ENCODE data around the gene XCR1.

Gene XCR1

GRCh38 chr3:45984331-45985312, 42.7 kb downstream of the XCR1 start:
- no peak overlapping the region for H3K4me3 ChIP-seq (ENCODE audit: low read depth in 1 of 2, low read length in 1 of 2)
- H3K27me3 ChIP-seq = peaks cover 89% of the 10 kb centered on the region
- peaks cover 29 to 33% of the 10 kb centered on the region in 2 experiments for H3K4me1 ChIP-seq (ENCODE audit: control insufficient read depth in 1 of 2, insufficient read depth in 1 of 2, low read depth in 1 of 2, low read length in 1 of 2)
- H3K36me3 ChIP-seq = no peaks in the 10 kb centered on the region
- H3K27ac ChIP-seq = no peak overlapping the region
- no peak for TF ChIP-seq CTCF (IDR thresholded peaks at IDR 0.05)
- H3K9me3 ChIP-seq = no peaks in the 10 kb centered on the region

GRCh38 chr3:45983770-45984169, 43.5 kb downstream of the XCR1 start:
- no peak for TF ChIP-seq CTCF (IDR thresholded peaks at IDR 0.05)
- peaks cover 80% of the 10 kb centered on the region for H3K27me3 ChIP-seq
- H3K27ac ChIP-seq = no peak overlapping the region
- H3K36me3 ChIP-seq = no peaks in the 10 kb centered on the region
- no peaks in the 10 kb centered on the region for H3K9me3 ChIP-seq
- H3K4me3 ChIP-seq (ENCODE audit: low read depth in 1 of 2, low read length in 1 of 2) = no peak overlapping the region
- peaks cover 30 to 31% of the 10 kb centered on the region in 2 experiments for H3K4me1 ChIP-seq (ENCODE audit: control insufficient read depth in 1 of 2, insufficient read depth in 1 of 2, low read depth in 1 of 2, low read length in 1 of 2)

GRCh38 chr3:45981346-45982074, 45.8 kb downstream of the XCR1 start:
- Histone ChIP-seq H3K27ac (no peak overlapping the region), H3K4me3 (ENCODE audit: low read depth in 1 of 2, low read length in 1 of 2) (no peak overlapping the region), H3K27me3 (peaks cover 74% of the 10 kb centered on the region), H3K4me1 (ENCODE audit: control insufficient read depth in 1 of 2, insufficient read depth in 1 of 2, low read depth in 1 of 2, low read length in 1 of 2) (peaks cover 21 to 22% of the 10 kb centered on the region in 2 experiments), H3K36me3 (no peaks in the 10 kb centered on the region), H3K9me3 (no peaks in the 10 kb centered on the region)
- TF ChIP-seq CTCF (IDR thresholded peaks at IDR 0.05) = no peak

DNA sequence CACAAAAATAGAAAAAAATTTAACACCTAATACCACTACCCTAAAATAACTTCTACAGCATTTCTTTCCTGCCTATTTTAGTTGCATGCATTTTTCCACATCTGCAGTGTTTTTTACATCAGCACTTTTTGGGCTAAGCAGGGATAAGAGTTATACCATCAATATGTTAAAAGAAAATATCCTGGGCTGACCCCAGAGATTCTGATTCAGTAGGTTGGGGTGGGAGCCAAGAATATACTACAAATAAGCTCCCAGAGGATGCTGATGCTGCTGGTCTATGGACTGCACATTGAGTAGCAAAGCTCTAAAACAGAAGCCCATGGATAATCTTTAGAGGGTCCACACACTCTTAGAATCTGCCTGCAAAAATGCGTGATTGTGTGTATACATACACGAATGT, 46.5 kb downstream of the XCR1 start:
- Histone ChIP-seq H3K4me3 (ENCODE audit: low read depth in 1 of 2, low read length in 1 of 2) (no peak overlapping the region), H3K4me1 (ENCODE audit: control insufficient read depth in 1 of 2, insufficient read depth in 1 of 2, low read depth in 1 of 2, low read length in 1 of 2) (peaks cover 21 to 22% of the 10 kb centered on the region in 2 experiments), H3K9me3 (no peaks in the 10 kb centered on the region), H3K27ac (no peak overlapping the region), H3K27me3 (peaks cover 74% of the 10 kb centered on the region), H3K36me3 (no peaks in the 10 kb centered on the region)
- TF ChIP-seq CTCF (IDR thresholded peaks at IDR 0.05) = no peak

DNA sequence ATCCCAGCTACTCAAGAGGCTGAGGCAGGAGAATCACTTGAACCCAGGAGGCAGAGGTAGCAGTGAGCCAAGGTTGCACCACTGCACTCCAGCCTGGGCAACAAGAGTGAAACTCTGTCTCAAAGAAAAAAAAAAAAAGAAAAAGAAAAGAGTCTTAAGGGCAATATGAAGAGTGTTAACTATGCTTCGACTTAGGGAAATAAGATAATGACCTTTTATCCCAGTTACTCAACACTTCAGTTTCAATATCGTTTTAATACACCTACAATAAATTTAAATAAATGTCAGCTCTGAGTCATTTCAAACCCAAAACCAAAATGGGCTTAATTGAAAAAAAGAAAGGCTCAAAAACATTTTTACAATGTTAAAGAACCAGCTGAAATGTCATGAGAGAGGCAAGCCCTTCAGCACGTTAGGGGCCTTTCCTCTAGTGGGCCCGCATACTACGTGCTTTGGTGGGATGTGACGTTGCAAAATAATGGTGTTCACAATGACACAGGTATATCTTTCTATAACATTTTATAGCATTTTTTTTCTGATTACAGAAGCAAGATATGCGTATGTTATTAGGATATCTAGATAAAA, 47.0 kb downstream of the XCR1 start:
- Histone ChIP-seq H3K36me3 (no peaks in the 10 kb centered on the region), H3K27me3 (peaks cover 74% of the 10 kb centered on the region), H3K9me3 (no peaks in the 10 kb centered on the region), H3K4me1 (ENCODE audit: control insufficient read depth in 1 of 2, insufficient read depth in 1 of 2, low read depth in 1 of 2, low read length in 1 of 2) (peaks cover 21 to 22% of the 10 kb centered on the region in 2 experiments), H3K4me3 (ENCODE audit: low read depth in 1 of 2, low read length in 1 of 2) (no peak overlapping the region), H3K27ac (no peak overlapping the region)
- no peak for TF ChIP-seq CTCF (IDR thresholded peaks at IDR 0.05)

All from neutrophil (primary cell).